GM19324 (cell line): ENCODE data around the gene CNPPD1.

Experiments
- ATAC-seq: cut with Tn5 transposase; IDR thresholded peaks from one replicate; pipeline ENCODE4 v1.9.1; 2021; ENCODE audit warnings: mild to moderate bottlenecking, moderate library complexity; ENCODE audit not compliant: unreplicated experiment, low FRiP score

The CNPPD1 gene

GRCh38 chr2:219181531-219181930 is 4.8 kb upstream of the CNPPD1 start:
- no peak for ATAC-seq

GRCh38 chr2:219180961-219181360 is 4.2 kb upstream of the CNPPD1 start:
- ATAC-seq: no peak

GRCh38 chr2:219179601-219180465 is 3.1 kb upstream of the CNPPD1 start:
- ATAC-seq: no peak

GRCh38 chr2:219178377-219179175 is 1.9 kb upstream of the CNPPD1 start:
- ATAC-seq: no peak

GRCh38 chr2:219177552-219178376 is 1.0 kb upstream of the CNPPD1 start, which contains the start of gene RETREG2:
TSS of gene RETREG2 (plus strand) at chr2:219178275. CDS start at chr2:219178353, 78 bp downstream.
- ATAC-seq: peak; percentile 59

- peak; percentile 10 for ATAC-seq
Measured at GRCh38 chr2:219175928-219176817, 552 bp downstream of the CNPPD1 start.

GRCh38 chr2:219175486-219175885 is 1.2 kb downstream of the CNPPD1 start:
- no peak for ATAC-seq

GRCh38 chr2:219174801-219175200 is 1.9 kb downstream of the CNPPD1 start:
- no peak for ATAC-seq

- no peak for ATAC-seq
Measured at GRCh38 chr2:219174146-219174545, 2.6 kb downstream of the CNPPD1 start.

- ATAC-seq: no peak
Measured at GRCh38 chr2:219173176-219173575, 3.5 kb downstream of the CNPPD1 start.

GRCh38 chr2:219172231-219173154 is 4.2 kb downstream of the CNPPD1 start:
- no peak for ATAC-seq

GRCh38 chr2:219171231-219171651 is 5.5 kb downstream of the CNPPD1 start:
- ATAC-seq: no peak

- no peak for ATAC-seq
Measured at GRCh38 chr2:219169930-219170654, 6.6 kb downstream of the CNPPD1 start, which contains the start of gene SLC23A3. TSS of gene SLC23A3 (minus strand) at chr2:219170029. CDS start at chr2:219169984, 45 bp downstream.

- no peak for ATAC-seq
Measured at GRCh38 chr2:219168932-219169331, 7.8 kb downstream of the CNPPD1 start.

GRCh38 chr2:219168526-219168925 is 8.2 kb downstream of the CNPPD1 start:
- ATAC-seq: no peak

- ATAC-seq: no peak
Measured at GRCh38 chr2:219167997-219168396, 8.7 kb downstream of the CNPPD1 start.

GRCh38 chr2:219165058-219165911 is 11.4 kb downstream of the CNPPD1 start:
- ATAC-seq: no peak
